H1 (cell line): ENCODE results near the gene TGM5. TPM values are rescaled to one million over a fixed set of nuclear protein-coding genes. Genes with fewer than 3 reads are reported as not detected.
A peak's percentile ranks its signal among the peaks of the same experiment; 100 is the strongest.

Experiments used
- CTCF ChIA-PET: fragments of 300-600 bp; sonication (Branson Sonifier 250); formaldehyde crosslinking; loops from one replicate; lab custom pipeline; 2021; ENCODE audit not compliant: partially characterized antibody; lab: Charles Lee
- POLR2A ChIA-PET: fragments of 300-600 bp; sonication (Branson Sonifier 250); formaldehyde crosslinking; loops from one replicate; lab custom pipeline; 2021; ENCODE audit warnings: inconsistent platforms; ENCODE audit not compliant: partially characterized antibody; lab: Charles Lee
- DNase-seq, 2 experiments: peaks; one replicate each; pipeline versions ENCODE4 v3.0.0 to v3.0.0-alpha.2; 2010 to 2022; ENCODE audit warnings: low spot score in 2 of 2, low read depth in 1 of 2, mixed read lengths in 1 of 2
- FAIRE-seq: peaks from 2 replicates; lab custom pipeline; 2011; peaks lifted over from hg19 to GRCh38; lab: Jason Lieb, UNC
- H2AFZ ChIP-seq: 2 replicates; pipeline ENCODE4 v1.8.1; 2012; ENCODE audit warnings: low read length, inconsistent platforms
- H2AK5ac ChIP-seq: 2 replicates; pipeline ENCODE4 v1.6.1; 2013; ENCODE audit warnings: low read depth, low read length
- H2BK120ac ChIP-seq: replicated peaks from 2 replicates; pipeline ENCODE3; 2013; ENCODE audit warnings: low read depth, low read length, inconsistent platforms
- H2BK12ac ChIP-seq: 2 replicates; pipeline ENCODE4 v1.6.1; 2013; ENCODE audit warnings: low read depth, low read length
- H2BK15ac ChIP-seq: 2 replicates; pipeline ENCODE4 v1.6.1; 2013; ENCODE audit warnings: low read length
- H2BK20ac ChIP-seq: 2 replicates; pipeline ENCODE4 v1.6.1; 2013; ENCODE audit warnings: low read length
- H2BK5ac ChIP-seq: 2 replicates; pipeline ENCODE4 v1.6.1; 2013; ENCODE audit warnings: low read depth, low read length
- H3K14ac ChIP-seq: 2 replicates; pipeline ENCODE4 v1.6.1; 2013; ENCODE audit warnings: inconsistent platforms; ENCODE audit not compliant: insufficient read length
- H3K18ac ChIP-seq: 2 replicates; pipeline ENCODE4 v1.6.1; 2013; ENCODE audit warnings: low read length; ENCODE audit errors: extremely low read depth
- H3K23ac ChIP-seq: 2 replicates; pipeline ENCODE4 v1.6.1; 2013; ENCODE audit warnings: inconsistent platforms; ENCODE audit not compliant: insufficient read length
- H3K23me2 ChIP-seq: 2 replicates; pipeline ENCODE4 v1.6.1; 2013; ENCODE audit warnings: low read depth, low read length
- H3K27ac ChIP-seq: 2 replicates; pipeline ENCODE4 v1.6.1; 2011; ENCODE audit warnings: low read depth, low read length, inconsistent platforms
- H3K27me3 ChIP-seq, 4 experiments: replicated peaks in 1 of 4; 1 replicate in 1 of 4; 2 replicates in 3 of 4; pipeline versions ENCODE4 v1.6.1 to v1.8.1; 2011 to 2013; ENCODE audit warnings: low read length in 3 of 4, mild to moderate bottlenecking in 3 of 4, inconsistent platforms in 2 of 4, mixed read lengths in 2 of 4, moderate library complexity in 1 of 4; ENCODE audit not compliant: control insufficient read depth in 3 of 4, insufficient read depth in 3 of 4; ENCODE audit errors: extremely low read depth in 1 of 4
- H3K36me3 ChIP-seq, 4 experiments: 2 replicates each; pipeline versions ENCODE4 v1.6.1 to v1.8.1; 2011 to 2013; ENCODE audit warnings: mild to moderate bottlenecking in 4 of 4, low read length in 3 of 4, moderate library complexity in 2 of 4, control low read depth in 1 of 4, inconsistent platforms in 1 of 4; ENCODE audit not compliant: insufficient read depth in 4 of 4, control insufficient read depth in 2 of 4
- H3K4ac ChIP-seq: replicated peaks from 2 replicates; pipeline ENCODE3; 2013; ENCODE audit warnings: low read length, low read depth, mixed read lengths, inconsistent platforms; ENCODE audit not compliant: insufficient read length
- H3K4me1 ChIP-seq, 4 experiments: replicated peaks in 1 of 4; 1 replicate in 1 of 4; 2 replicates in 3 of 4; pipeline versions ENCODE4 v1.6.1 to v1.8.1; 2011 to 2013; ENCODE audit warnings: low read length in 3 of 4, inconsistent platforms in 2 of 4, mixed read lengths in 1 of 4; ENCODE audit not compliant: insufficient read depth in 4 of 4, control insufficient read depth in 3 of 4
- H3K4me2 ChIP-seq, 2 experiments: 2 replicates each; pipeline versions ENCODE4 v1.6.1 to v1.8.1; 2011 to 2013; ENCODE audit warnings: low read depth in 2 of 2, low read length in 2 of 2, control low read depth in 1 of 2, inconsistent platforms in 1 of 2, mild to moderate bottlenecking in 1 of 2; ENCODE audit not compliant: insufficient read depth in 1 of 2
- H3K4me3 ChIP-seq, 4 experiments: fragments of 200-600, 300-600 bp in 1 of 4; sonication (generic), shearing (Covaris generic), sonication (Bioruptor Twin) in 1 of 4; 2 replicates each; pipeline versions ENCODE4 v1.5.1 to v1.8.1; 2011 to 2016; ENCODE audit warnings: low read length in 4 of 4, low read depth in 3 of 4, control low read depth in 2 of 4, inconsistent platforms in 2 of 4, mild to moderate bottlenecking in 2 of 4, mixed read lengths in 1 of 4, moderate library complexity in 1 of 4; ENCODE audit not compliant: insufficient read depth in 2 of 4; ENCODE audit errors: extremely low read depth in 1 of 4
- H3K56ac ChIP-seq: replicated peaks from 2 replicates; pipeline ENCODE3; 2013; ENCODE audit warnings: low read depth, mild to moderate bottlenecking, mixed read lengths, low read length, inconsistent platforms; ENCODE audit not compliant: insufficient read length
- H3K79me1 ChIP-seq: 2 replicates; pipeline ENCODE4 v1.6.1; 2013; ENCODE audit warnings: low read depth, low read length, control low read depth
- H3K79me2 ChIP-seq, 2 experiments: 2 replicates each; pipeline versions ENCODE4 v1.6.1 to v1.8.1; 2012 to 2013; ENCODE audit warnings: low read length in 2 of 2, mild to moderate bottlenecking in 2 of 2, inconsistent platforms in 1 of 2; ENCODE audit not compliant: insufficient read depth in 2 of 2, control insufficient read depth in 1 of 2
- H3K9ac ChIP-seq, 4 experiments: replicated peaks in 1 of 4; 1 replicate in 1 of 4; 2 replicates in 3 of 4; pipeline versions ENCODE4 v1.6.1 to v1.8.1; 2011 to 2013; ENCODE audit warnings: low read depth in 3 of 4, low read length in 3 of 4, control low read depth in 2 of 4, mild to moderate bottlenecking in 2 of 4, moderate library complexity in 2 of 4, inconsistent platforms in 1 of 4; ENCODE audit errors: extremely low read depth in 1 of 4
- H3K9me3 ChIP-seq, 2 experiments: 2 replicates each; pipeline versions ENCODE4 v1.6.1 to v1.8.1; 2012 to 2013; ENCODE audit warnings: mild to moderate bottlenecking in 2 of 2, moderate library complexity in 2 of 2, control low read depth in 1 of 2, inconsistent platforms in 1 of 2, low read depth in 1 of 2, low read length in 1 of 2, mixed read lengths in 1 of 2; ENCODE audit not compliant: insufficient read depth in 2 of 2
- H4K20me1 ChIP-seq, 2 experiments: replicated peaks in 1 of 2; 2 replicates each; pipeline versions ENCODE3 to v1.8.1; 2011 to 2013; ENCODE audit warnings: inconsistent platforms in 2 of 2, low read length in 2 of 2, mild to moderate bottlenecking in 1 of 2; ENCODE audit not compliant: insufficient read depth in 2 of 2, control insufficient read depth in 1 of 2
- H4K5ac ChIP-seq: 2 replicates; pipeline ENCODE4 v1.6.1; 2013; ENCODE audit warnings: low read length, low read depth, mixed read lengths, inconsistent platforms; ENCODE audit not compliant: insufficient read length
- H4K8ac ChIP-seq: 2 replicates; pipeline ENCODE4 v1.8.0; 2013; ENCODE audit warnings: mild to moderate bottlenecking, moderate library complexity, low read length, inconsistent platforms; ENCODE audit not compliant: insufficient read depth; ENCODE audit errors: extremely low read depth
- H4K91ac ChIP-seq: replicated peaks from 2 replicates; pipeline ENCODE3; 2013; ENCODE audit warnings: low read length, mixed read lengths, inconsistent platforms; ENCODE audit not compliant: insufficient read length
- CBX5 ChIP-seq: fragments of 300-800, 300-1000 bp; sonication (generic); IDR thresholded peaks from 2 replicates; pipeline ENCODE4 v1.7.1; 2016; ENCODE audit warnings: antibody characterized with exemption, low read length, low read depth
- HDAC2 ChIP-seq, 2 experiments: fragments of 300-600 bp in 1 of 2; sonication (generic) in 1 of 2; IDR thresholded peaks; 2 replicates each; pipeline ENCODE4 v1.6.1; 2011 to 2012; ENCODE audit warnings: low read depth in 2 of 2, low read length in 2 of 2, mild to moderate bottlenecking in 2 of 2, moderate library complexity in 2 of 2, borderline replicate concordance in 1 of 2, inconsistent platforms in 1 of 2
- JUND ChIP-seq: IDR thresholded peaks from 2 replicates; pipeline ENCODE4 v1.6.1; 2011; ENCODE audit warnings: mild to moderate bottlenecking, improper control_type of control experiment, low read length
- RBBP5 ChIP-seq: IDR thresholded peaks from 2 replicates; pipeline ENCODE4 v1.7.1; 2012; ENCODE audit warnings: low read depth, mild to moderate bottlenecking, inconsistent platforms, low read length, moderate library complexity, borderline replicate concordance
- SIX5 ChIP-seq: IDR thresholded peaks from 2 replicates; pipeline ENCODE4 v1.6.1; 2011; ENCODE audit warnings: mild to moderate bottlenecking, low read depth, low read length
- WGBS, 2 experiments: shearing (Covaris generic) in 1 of 2; methylation state at CpG; one replicate each; pipeline versions ENCODE4 v1.1.6 to v1.1.7; 2013 to 2015; ENCODE audit warnings: low lambda C conversion rate in 2 of 2, mixed read lengths in 2 of 2, inconsistent platforms in 1 of 2, low coverage in 1 of 2, missing lambda C conversion rate in 1 of 2; ENCODE audit not compliant: insufficient replicate concordance in 2 of 2, insufficient coverage in 1 of 2, insufficient read length in 1 of 2; ENCODE audit errors: extremely low coverage in 1 of 2, missing lambda C conversion rate in 1 of 2; 5-methylcytosine and 5-hydroxymethylcytosine counted together
- polyA plus RNA-seq, 7 experiments: library from polyadenylated mRNA; depleted of rRNA in 3 of 7; stranded (reverse) in 5 of 7; unstranded in 2 of 7; fragments of >200 nt in 5 of 7; fragments of 200-250 nt in 2 of 7; gene quantifications; 1 replicate in 5 of 7; 2 replicates in 1 of 7; 4 replicates in 1 of 7; pipeline versions ENCODE4 v1.2.1 to v1.2.3, GENCODE V29; 2011 to 2013; ENCODE audit warnings: missing spikeins in 2 of 7, mixed read lengths in 2 of 7
- total RNA-seq: library from RNA; stranded (reverse); fragmentation: NEBNext Ultra II Directional; extraction: Animal tissue kit (Norgen Biotek cat#: 25700); gene quantifications from 2 replicates; pipeline ENCODE4 v1.2.1, GENCODE V29; 2021

TGM5 gene
- total and polyA plus RNA-seq, 2 of the 8 experiments (the other 6 are each of a cell fraction or from before 2014, with no cell fraction given), result not detected

DNA sequence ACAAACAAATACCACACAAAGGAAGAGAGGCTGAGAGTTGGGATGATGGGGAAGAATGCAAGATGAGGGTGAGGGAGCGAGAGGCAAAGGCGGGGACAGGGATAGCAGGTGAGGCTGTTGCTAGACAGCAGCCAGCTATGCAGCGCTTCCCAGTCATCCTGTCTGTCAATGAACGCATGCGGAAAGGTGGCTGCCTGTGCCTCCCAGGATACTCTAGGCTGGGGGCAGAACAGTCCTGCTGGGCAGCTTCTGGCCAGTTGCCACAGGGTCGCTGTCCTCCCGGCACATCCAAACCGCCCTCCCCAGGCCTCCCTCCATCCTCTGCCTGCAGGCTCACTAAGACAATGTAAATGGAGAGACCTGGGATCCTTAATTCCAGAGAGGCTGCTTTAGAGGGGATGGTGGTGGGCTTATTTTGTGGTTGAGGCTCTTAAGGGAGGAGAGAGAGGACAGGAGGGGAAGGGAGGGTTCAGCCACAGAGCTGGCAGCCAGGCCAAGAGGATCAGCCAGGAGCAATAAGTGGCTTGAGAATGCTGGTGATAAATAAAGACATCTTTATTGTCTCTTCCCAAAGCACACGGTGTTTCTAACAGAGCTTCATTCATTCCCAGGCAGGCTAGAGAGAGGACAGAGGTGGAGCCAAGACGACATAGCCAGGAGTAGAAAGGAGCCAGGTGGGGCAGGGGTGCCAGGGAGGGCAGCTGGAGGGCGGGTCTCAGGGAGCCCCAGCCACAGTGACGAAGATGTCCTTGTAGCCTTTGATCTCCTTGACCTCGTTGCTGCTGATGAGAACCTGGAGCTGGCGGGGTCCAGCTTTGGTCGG is 9.2 kb upstream of the TGM5 start:
- POLR2A ChIA-PET, result no interaction called here
- Histone ChIP-seq H4K5ac (no peak overlapping the region), H3K23ac (no peak overlapping the region), H2AK5ac (no peak overlapping the region), H3K79me2 (no peaks in the 10 kb centered on the region), H3K18ac (no peak overlapping the region), H2BK15ac (no peak overlapping the region), H4K20me1 (no peaks in the 10 kb centered on the region), H3K79me1 (no peaks in the 10 kb centered on the region), H3K9me3 (no peaks in the 10 kb centered on the region), H4K91ac (no peak overlapping the region), H2BK120ac (no peak overlapping the region), H3K4me3 (no peak overlapping the region), H3K4ac (no peak overlapping the region), H3K36me3 (no peaks in the 10 kb centered on the region), H3K14ac (no peak overlapping the region), H2BK20ac (no peak overlapping the region), H3K4me1 (no peaks in the 10 kb centered on the region), H3K56ac (no peak overlapping the region), H2BK12ac (no peak overlapping the region), H3K27ac (no peak overlapping the region), H3K9ac (no peak overlapping the region), H4K8ac (no peak overlapping the region), H2BK5ac (no peak overlapping the region), H3K4me2 (no peak overlapping the region), H2AFZ (0 out of 2 replicates have a peak overlapping the region, but pooled peaks have one; percentile 22), H3K27me3 (no peaks in the 10 kb centered on the region), H3K23me2 (no peaks in the 10 kb centered on the region)
- CTCF ChIA-PET, result interaction anchor here (1.0 to 3.6 kb wide), 7 partner anchors 8 to 57 kb away, joined by 3 to 35 read pairs (median 6); partner anchors contain the start of gene TGM5
- TF ChIP-seq HDAC2 (IDR thresholded peaks at IDR 0.05; ENCODE audit: borderline replicate concordance in 1 of 2, low read depth in 2 of 2, low read length in 2 of 2) (no peak), JUND (no peak), CBX5 (no peak), SIX5 (no peak), RBBP5 (no peak)
- DNase-seq (no peak), FAIRE-seq (no peak)
- 78% methylated on average over 15 of the region's 15 CpGs; no CpG with 5 or more reads in 1 of the 2 experiments for WGBS, 2 experiments
